GM19023 (cell line): ENCODE measurements around the gene UBL3.

Experiments used
- ATAC-seq: cut with Tn5 transposase; IDR thresholded peaks from one replicate; pipeline ENCODE4 v1.9.1; 2021; ENCODE audit warnings: mild to moderate bottlenecking, moderate library complexity; ENCODE audit not compliant: unreplicated experiment

UBL3 gene

DNA sequence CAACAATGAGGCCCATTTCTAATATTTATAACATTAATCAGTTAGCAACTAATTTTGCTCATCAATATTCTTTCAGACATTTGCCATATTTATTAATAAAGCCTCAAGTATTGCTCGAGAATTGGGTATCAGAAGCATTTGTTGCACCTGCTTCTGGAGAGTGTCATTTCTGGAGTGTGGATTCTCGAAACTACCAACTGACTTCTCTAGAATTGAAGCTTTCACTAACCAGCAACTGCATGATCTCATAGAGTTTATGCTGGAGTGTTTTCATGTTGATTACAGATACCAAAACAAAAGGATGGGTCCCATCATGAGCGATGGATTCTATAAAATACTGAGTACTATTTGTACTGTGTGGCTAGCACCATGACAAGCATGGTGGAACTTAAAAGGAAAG, 133.9 kb downstream of the UBL3 start:
- ATAC-seq, result no peak
